Midbrain (tissue), 1 donor: ENCODE data around the gene BIK.
"Not testable (repeated sequence)": the region's sequence is repeated elsewhere in the genome, so short reads cannot be mapped to it uniquely, and the experiment has no call there.

Experiments used
- DNase-seq: peaks from one replicate; lab custom pipeline; 2025; lab: John Stamatoyannopoulos, UW

BIK gene

GRCh38 chr22:43136255-43136654 lies 25.7 kb downstream of the BIK start:
- DNase-seq: no peak

GRCh38 chr22:43136801-43137200 lies 26.3 kb downstream of the BIK start:
- no peak for DNase-seq

GRCh38 chr22:43142880-43143562 lies 32.5 kb downstream of the BIK start, which contains the start of gene MCAT:
MCAT (minus strand) TSS chr22:43143398; CDS start chr22:43143348, 50 bp downstream.
- DNase-seq: peak; percentile 86

DNA sequence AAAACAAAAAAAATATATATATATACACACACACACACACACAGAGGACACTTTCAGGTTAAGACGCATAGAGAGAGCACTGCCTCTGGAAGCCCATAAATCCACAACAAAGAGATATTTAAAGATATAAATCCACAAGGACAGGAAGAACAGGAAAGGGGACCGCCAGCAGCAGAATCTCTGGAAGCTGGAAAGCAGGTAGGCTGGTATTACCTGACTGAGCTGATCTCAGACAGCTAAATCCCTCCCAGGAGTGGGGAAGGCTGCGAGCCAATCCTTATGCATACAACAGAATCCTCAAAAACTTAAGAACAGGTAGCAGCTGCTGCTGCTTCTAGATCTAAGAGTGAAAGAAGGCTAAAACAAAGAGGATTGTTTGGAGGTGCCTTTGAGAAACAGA lies 34.4 kb downstream of the BIK start:
- no peak for DNase-seq

DNA sequence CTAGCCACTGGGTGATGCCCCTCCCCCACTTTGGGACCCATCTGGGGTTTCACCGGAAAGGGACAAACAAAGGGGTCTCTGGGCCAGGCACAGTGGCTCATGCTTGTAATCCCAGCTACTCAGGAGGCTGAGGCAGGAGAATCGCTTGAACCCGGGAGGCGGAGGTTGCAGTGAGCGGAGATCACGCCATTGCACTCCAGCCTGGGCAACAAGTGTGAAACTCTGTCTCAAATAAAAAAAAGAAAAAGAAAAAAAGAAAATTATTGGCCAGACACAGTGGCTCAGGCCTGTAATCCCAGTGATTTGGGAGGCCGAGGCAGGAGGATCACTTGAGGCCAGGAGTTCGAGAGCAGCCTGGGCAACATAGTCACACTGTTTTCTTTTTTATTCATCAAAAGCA lies 34.8 kb downstream of the BIK start:
- not testable (repeated sequence) for DNase-seq

GRCh38 chr22:43146332-43146731 lies 35.8 kb downstream of the BIK start:
- DNase-seq: not testable (repeated sequence)

DNA sequence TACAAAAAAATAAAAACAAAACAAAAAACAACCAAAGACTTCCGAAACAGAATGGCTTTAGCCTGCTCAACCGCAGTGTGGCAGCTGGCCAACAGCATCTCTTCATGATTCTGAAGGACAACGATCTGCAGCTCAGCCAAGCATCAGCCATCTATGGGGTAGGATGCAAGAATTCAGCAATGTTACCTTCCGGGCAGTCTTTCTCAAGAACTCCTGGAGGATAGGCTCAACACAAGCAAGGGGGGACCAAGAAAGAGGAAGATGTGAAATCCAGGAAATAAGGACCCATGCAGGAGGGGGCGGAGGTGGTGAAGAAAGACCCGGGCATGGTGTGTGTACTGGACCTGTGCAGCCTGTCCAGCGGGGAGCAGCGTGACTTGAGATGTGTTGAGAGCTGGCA lies 37.3 kb downstream of the BIK start:
- no peak for DNase-seq

- no peak for DNase-seq
Measured at GRCh38 chr22:43148581-43148980, 38.0 kb downstream of the BIK start.

- no peak for DNase-seq
Measured at GRCh38 chr22:43150731-43151206, 40.2 kb downstream of the BIK start.

GRCh38 chr22:43151251-43152002 lies 40.9 kb downstream of the BIK start, which contains the start of gene TSPO:
TSPO (plus strand) TSS chr22:43151559; CDS start chr22:43159239, 7,680 bp downstream.
- peak; percentile 85 for DNase-seq

GRCh38 chr22:43152003-43152356 lies 41.4 kb downstream of the BIK start:
- no peak for DNase-seq

DNA sequence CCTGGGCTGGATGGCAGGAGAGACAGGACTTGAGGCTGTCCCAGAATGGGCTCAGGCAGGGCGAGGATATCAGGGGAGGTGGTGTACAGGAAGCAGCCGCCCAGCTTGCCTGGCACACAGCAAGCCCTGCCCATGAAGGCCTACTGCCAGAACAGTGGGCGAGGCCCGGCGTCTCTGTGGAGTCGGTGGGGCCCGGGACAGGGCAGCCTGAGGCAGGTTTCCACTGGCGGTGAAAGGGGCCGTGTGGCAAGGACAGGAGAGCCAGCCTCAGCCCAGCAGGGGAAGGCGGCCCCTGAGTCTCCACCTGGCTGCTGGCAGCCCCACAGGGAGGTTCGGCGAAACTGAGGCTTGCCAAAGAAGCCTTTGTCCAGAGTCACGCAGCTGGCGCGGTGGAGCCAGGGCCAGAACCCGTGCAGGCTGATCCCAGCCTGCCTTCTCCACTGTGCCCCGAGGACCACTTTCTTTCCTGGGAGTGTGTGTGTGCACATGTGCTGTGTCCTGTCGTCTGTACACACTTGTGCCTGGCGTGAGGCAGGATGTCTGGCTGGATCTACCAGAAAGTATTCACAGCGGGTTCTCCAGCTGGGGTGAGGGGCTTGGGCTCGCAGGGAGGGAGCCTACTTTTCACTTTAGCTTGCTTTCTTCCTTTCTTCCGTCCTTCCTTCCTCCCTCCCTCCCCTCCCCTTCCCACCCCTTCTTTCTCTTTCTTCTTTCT lies 42.0 kb downstream of the BIK start:
- DNase-seq: peak; percentile 13

GRCh38 chr22:43153899-43154298 lies 43.3 kb downstream of the BIK start:
- DNase-seq: no peak

DNA sequence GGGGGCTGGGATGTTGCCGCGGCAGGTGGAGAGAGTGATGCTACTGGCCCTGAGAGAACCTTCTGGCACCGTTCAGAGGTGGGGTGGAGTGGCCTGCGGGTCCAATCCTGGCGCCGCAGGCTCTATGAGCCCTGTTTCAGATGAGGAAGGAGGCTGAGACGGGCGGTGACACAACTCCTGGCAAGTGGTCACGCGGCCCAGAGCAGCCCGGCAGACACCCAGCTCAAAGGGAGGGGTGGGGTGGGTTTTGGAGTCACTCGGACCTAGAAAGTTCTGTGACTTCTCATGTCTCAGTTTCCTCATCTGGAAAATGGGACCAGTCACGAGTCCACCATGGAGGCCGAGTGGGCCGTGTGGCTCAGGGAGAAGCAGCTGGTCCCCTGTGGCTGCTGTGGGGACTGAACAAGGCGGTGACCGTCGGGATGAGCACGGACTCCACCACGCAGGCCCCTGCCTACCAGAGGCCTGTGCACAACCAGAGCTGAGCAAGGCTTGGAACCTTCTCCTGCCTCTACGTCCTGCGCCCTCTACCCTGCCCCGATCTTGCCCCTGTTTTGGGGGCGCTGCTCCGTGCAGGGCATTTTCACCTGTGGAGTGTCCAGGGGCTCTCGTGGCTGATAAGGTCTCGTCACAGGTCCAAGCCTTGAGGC lies 44.5 kb downstream of the BIK start:
- no peak for DNase-seq

DNA sequence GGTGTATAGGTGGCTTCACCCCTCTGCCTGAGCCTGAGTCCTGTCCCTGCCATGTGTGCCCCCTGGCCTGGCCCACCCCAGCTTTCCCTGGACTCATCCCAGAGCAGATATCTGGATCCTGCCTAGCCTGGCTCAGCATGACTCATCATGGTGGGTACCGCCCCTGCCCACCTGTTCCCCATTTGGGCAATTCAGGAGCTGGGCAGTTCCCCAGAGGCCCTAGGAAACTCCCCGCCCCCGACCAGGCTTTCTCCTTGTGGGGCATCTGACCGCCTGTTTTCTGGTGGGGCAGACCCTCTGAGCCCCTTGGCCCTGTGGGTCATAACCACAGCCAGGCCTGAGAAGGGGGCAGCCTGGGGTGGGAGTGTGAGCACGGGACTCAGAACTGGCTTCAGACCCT lies 45.2 kb downstream of the BIK start:
- DNase-seq: no peak

GRCh38 chr22:43156413-43156812 lies 45.9 kb downstream of the BIK start:
- DNase-seq: no peak

GRCh38 chr22:43157874-43158546 lies 47.5 kb downstream of the BIK start:
- no peak for DNase-seq

DNA sequence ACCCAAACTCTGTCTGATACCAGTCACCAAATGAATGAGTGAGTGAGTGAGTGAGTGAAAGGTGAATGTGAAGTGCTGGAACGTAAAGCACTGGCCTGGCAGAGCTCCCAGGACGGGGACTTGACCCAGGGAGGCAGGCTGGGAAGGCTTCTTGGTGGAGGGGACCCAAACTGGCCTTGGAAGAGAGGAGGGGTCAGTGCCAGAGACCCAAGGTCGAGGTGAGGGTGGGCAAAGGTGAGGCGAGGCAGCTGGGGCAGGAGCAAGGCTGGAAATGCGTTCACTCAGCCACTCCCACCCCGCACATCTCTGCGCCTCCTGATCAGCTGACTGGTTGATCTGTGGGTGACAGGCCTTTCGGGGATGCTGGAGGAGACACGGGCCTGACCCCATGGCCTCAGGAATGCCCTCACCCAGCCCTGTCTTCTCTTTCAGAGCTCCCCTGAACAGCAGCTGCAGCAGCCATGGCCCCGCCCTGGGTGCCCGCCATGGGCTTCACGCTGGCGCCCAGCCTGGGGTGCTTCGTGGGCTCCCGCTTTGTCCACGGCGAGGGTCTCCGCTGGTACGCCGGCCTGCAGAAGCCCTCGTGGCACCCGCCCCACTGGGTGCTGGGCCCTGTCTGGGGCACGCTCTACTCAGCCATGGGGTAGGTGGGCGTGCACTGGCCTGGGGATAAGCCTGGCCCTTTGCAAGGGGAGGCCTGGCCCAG lies 48.4 kb downstream of the BIK start:
- no peak for DNase-seq

DNA sequence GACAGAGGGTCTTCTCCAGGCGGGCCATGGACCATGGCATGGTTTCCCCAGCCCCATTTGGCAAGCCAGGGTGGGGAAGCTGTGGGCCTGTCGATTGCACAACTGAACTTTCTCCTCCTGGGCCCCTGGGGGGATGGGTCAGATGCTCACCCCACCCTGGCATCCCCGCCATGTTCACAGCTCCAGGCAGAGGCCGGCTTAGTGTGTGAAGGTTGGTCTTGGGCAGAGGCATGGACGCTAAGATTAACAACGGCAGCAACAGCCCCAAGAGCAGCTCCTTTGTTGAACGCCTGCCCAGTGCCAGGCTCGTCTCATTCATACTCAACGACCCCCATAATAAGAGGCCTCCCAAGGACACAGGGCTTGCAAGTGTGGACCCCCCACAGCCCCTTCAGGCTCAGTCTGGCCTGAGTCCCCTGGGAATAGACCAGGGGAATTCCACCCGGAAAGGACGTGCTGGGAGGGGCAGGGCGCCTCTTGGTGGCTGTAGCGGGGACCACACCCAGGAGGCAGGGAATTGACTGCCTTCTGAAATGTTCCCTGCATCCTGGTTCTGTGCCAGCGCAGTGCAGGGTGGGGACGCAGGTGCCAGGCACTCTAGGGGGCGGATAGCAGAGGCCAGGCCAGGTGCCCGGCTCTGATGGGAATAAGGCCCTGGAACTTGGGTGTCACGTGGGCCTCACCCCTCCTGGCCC lies 49.1 kb downstream of the BIK start:
- no peak for DNase-seq

- DNase-seq: no peak
Measured at GRCh38 chr22:43160497-43161126, 50.1 kb downstream of the BIK start.
